ENCODE results near the gene HOXB13. TPM values are rescaled to one million over a fixed set of nuclear protein-coding genes. Genes with fewer than 3 reads are reported as not detected.

Gene HOXB13
- total and polyA plus RNA-seq, 2 experiments from 2014 or later, result not detected

GRCh38 chr17:48747445-48748363, 19.2 kb upstream of the HOXB13 start:
- no peak for TF ChIP-seq CTCF (IDR thresholded peaks at IDR 0.05; ENCODE audit: low read depth, low read length)
- H3K9me3 ChIP-seq (ENCODE audit: low read depth), result no peaks in the 10 kb centered on the region
- no peak for DNase-seq (ENCODE audit: low read depth in 1 of 2, low spot score in 1 of 2)

DNA sequence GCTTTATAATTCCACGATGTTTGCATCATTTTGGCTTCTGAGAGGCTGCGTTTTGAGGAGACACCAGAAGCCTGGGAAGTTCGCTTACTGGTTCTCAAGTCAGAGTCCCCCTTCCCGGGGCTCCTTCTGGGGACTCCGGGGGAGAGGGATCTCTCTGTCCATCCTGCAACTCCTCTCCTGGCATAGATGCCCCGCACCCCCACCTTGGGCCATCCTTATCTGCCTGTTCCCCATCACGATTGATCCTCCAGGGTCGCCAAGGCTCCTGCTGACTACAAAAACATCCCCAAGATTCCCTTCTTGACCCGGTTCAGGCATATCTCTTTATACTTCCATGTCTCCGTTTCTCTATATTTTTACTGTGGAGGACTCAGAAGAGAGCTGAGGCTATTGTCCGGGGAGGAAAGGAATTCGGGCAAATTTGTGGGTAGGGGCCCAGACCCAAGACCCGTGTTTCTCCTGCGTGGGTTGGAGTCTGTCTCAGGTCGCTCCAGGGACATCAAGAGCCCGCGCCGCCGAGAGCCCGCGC, 18.4 kb upstream of the HOXB13 start:
- Histone ChIP-seq H3K27ac (no peak overlapping the region), H3K4me3 (no peak overlapping the region), H3K9me3 (ENCODE audit: low read depth) (no peaks in the 10 kb centered on the region), H3K36me3 (no peaks in the 10 kb centered on the region), H3K27me3 (peaks cover 100% of the 10 kb centered on the region), H3K4me1 (ENCODE audit: low read depth) (no peaks in the 10 kb centered on the region)
- TF ChIP-seq CTCF (IDR thresholded peaks at IDR 0.05; ENCODE audit: low read depth, low read length), result no peak
- DNase-seq (ENCODE audit: low read depth in 1 of 2, low spot score in 1 of 2), result no peak

More at GRCh38 chr17:48747445-48748363, 19.2 kb upstream of the HOXB13 start:
- H3K4me3 ChIP-seq, result no peak overlapping the region
- H3K4me1 ChIP-seq (ENCODE audit: low read depth), result no peaks in the 10 kb centered on the region
- H3K36me3 ChIP-seq, result no peaks in the 10 kb centered on the region
- H3K27me3 ChIP-seq, result peaks cover 100% of the 10 kb centered on the region
- H3K27ac ChIP-seq, result no peak overlapping the region

DNA sequence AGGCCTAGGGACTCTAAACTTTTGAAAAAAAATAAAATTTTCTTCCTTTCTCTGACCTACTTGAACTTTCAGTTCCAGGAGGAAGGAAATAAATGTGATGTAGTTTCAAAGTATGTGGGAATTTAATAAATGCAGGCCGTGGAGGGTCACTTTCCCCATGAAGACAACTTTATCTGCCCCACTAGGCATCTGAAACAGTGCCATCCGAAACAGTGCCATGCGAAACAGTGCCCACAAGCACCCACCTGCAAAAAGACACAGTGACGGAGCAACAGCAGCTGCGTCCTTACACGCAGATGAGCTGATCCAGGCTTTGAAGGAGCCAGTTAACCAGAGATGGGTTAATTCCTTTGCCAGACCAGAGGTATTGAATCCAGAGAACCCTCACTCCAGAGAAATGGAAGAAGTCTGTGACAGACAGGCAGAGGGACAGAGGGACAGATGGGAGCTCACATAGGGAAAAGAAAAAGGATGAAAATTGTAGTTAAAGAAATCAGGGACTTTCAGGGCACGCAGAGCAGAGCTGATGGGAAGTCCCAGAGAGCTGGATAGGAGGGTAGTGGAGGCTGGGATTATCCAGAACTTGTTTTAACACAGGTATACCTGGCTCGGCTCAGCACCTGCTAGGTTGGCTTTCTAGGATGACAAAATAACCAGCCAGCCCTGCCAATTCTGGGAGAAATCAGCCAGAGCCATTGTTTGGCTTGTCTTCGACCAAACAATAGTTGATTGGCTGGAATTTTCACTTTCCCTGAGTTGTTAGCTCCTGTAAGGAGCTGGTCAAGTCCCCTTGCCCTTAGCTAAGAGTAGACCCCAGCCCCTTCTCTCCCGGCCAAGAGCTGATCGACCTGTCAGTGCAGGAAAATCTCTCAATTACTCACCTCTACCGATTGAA, 17.1 kb upstream of the HOXB13 start:
- Histone ChIP-seq H3K27ac (no peak overlapping the region), H3K4me3 (no peak overlapping the region), H3K36me3 (no peaks in the 10 kb centered on the region), H3K9me3 (ENCODE audit: low read depth) (no peaks in the 10 kb centered on the region), H3K27me3 (peaks cover 100% of the 10 kb centered on the region), H3K4me1 (ENCODE audit: low read depth) (no peaks in the 10 kb centered on the region)
- no peak for TF ChIP-seq CTCF (IDR thresholded peaks at IDR 0.05; ENCODE audit: low read depth, low read length)
- DNase-seq (ENCODE audit: low read depth in 1 of 2, low spot score in 1 of 2), result no peak

GRCh38 chr17:48740537-48740936, 12.0 kb upstream of the HOXB13 start:
- Histone ChIP-seq H3K9me3 (ENCODE audit: low read depth) (no peaks in the 10 kb centered on the region), H3K36me3 (no peaks in the 10 kb centered on the region), H3K4me1 (ENCODE audit: low read depth) (no peaks in the 10 kb centered on the region), H3K27me3 (peaks cover 100% of the 10 kb centered on the region), H3K4me3 (no peak overlapping the region), H3K27ac (no peak overlapping the region)
- no peak for TF ChIP-seq CTCF (IDR thresholded peaks at IDR 0.05; ENCODE audit: low read depth, low read length)
- DNase-seq (ENCODE audit: low read depth in 1 of 2, low spot score in 1 of 2), result no peak

DNA sequence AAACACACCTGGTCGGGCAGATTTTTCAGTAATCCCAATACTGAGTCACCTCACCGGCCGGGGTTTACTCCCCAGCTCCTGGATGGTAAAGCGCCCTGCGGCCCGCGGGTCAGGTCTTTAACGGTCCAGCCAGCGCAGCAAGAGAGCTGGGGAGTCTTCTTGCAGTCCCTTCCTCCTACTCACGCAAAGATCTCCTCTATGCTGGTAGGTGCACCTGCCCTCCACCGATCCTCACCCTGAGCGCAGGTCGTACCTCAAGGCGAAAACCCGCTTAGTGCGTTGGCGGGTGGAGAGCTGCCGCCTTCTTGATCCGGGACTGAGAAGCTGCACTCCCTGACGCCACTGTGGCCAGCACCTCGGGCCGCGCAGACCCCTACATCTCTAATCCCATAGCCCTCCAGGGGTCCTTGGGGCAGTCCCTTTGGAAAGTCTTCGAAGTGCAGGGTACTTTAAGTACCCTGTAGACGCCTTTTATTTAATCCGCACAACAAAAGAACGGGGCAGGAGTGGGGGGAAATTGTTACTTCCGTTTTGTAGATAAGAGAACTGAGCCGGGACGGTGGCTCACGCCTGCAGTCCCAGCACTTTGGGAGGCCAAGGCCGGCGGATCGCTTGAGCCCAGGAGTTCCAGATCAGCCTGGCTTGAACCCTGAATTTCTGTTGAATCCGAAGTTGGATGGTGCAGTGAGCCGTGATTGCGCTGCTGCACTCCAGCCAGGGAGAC, 10.4 kb upstream of the HOXB13 start:
- no peak overlapping the region for H3K4me3 ChIP-seq
- H3K36me3 ChIP-seq, result no peaks in the 10 kb centered on the region
- no peaks in the 10 kb centered on the region for H3K4me1 ChIP-seq (ENCODE audit: low read depth)
- no peaks in the 10 kb centered on the region for H3K9me3 ChIP-seq (ENCODE audit: low read depth)
- no peak for TF ChIP-seq CTCF (IDR thresholded peaks at IDR 0.05; ENCODE audit: low read depth, low read length)
- H3K27ac ChIP-seq, result no peak overlapping the region
- DNase-seq (ENCODE audit: low read depth in 1 of 2, low spot score in 1 of 2), result no peak
- H3K27me3 ChIP-seq, result peaks cover 100% of the 10 kb centered on the region
